Measurements from ENCODE around the gene ZNF133. TPM values are rescaled to one million over a fixed set of nuclear protein-coding genes. Genes with fewer than 3 reads are reported as not detected.

The ZNF133 gene
- total and polyA plus RNA-seq, 4 donors: 7.8 to 27.1 (median 9.9) TPM

- H3K27ac ChIP-seq (ENCODE audit: low read depth in 1 of 2, low read length in 1 of 2): no peak overlapping the region
- H3K9me3 ChIP-seq (ENCODE audit: control insufficient read depth in 4 of 4, insufficient read depth in 3 of 4, low read length in 3 of 4): no peaks in the 10 kb centered on the region
- H3K9ac ChIP-seq (ENCODE audit: insufficient read depth in 1 of 2, low read length in 2 of 2): no peak overlapping the region
- TF ChIP-seq CTCF (IDR thresholded peaks at IDR 0.05; ENCODE audit: control extremely low read depth, extremely low read depth): no peak
- ATAC-seq (ENCODE audit: insufficient read depth, low FRiP score) (peak; percentile 25), DNase-seq (no peak)
- H3K27me3 ChIP-seq (ENCODE audit: control insufficient read depth in 3 of 3, insufficient read depth in 3 of 3, low read length in 2 of 3): no peaks in the 10 kb centered on the region
- peaks cover 12 to 31% (median 24%) of the 10 kb centered on the region in 4 donors for H3K36me3 ChIP-seq (ENCODE audit: control insufficient read depth in 4 of 4, insufficient read depth in 4 of 4, low read length in 4 of 4)
- no peak overlapping the region for H3K4me3 ChIP-seq
- 92 to 96% methylated on average over 8 of the region's 8 CpGs for WGBS, 2 donors
- peaks cover 0 to 2% (median 0%) of the 10 kb centered on the region in 5 donors for H3K4me1 ChIP-seq (ENCODE audit: control insufficient read depth in 5 of 5, insufficient read depth in 5 of 5, low read length in 5 of 5)
Measured at GRCh38 chr20:18314786-18315406, 26.6 kb downstream of the ZNF133 start.

- no peak for TF ChIP-seq CTCF (IDR thresholded peaks at IDR 0.05; ENCODE audit: control extremely low read depth, extremely low read depth)
- H3K27ac ChIP-seq (ENCODE audit: low read depth in 1 of 2, low read length in 1 of 2): no peak overlapping the region
- no peaks in the 10 kb centered on the region for H3K27me3 ChIP-seq (ENCODE audit: control insufficient read depth in 3 of 3, insufficient read depth in 3 of 3, low read length in 2 of 3)
- no peak overlapping the region for H3K4me3 ChIP-seq
- H3K9me3 ChIP-seq (ENCODE audit: control insufficient read depth in 4 of 4, insufficient read depth in 3 of 4, low read length in 3 of 4): no peaks in the 10 kb centered on the region
- peaks cover 0 to 2% (median 0%) of the 10 kb centered on the region in 5 donors for H3K4me1 ChIP-seq (ENCODE audit: control insufficient read depth in 5 of 5, insufficient read depth in 5 of 5, low read length in 5 of 5)
- no peak overlapping the region for H3K9ac ChIP-seq (ENCODE audit: insufficient read depth in 1 of 2, low read length in 2 of 2)
- ATAC-seq (ENCODE audit: insufficient read depth, low FRiP score): no peak
- peaks cover 12 to 28% (median 23%) of the 10 kb centered on the region in 4 donors for H3K36me3 ChIP-seq (ENCODE audit: control insufficient read depth in 4 of 4, insufficient read depth in 4 of 4, low read length in 4 of 4)
- 98 to 99% methylated on average over 15 of the region's 15 CpGs for WGBS, 2 donors
- no peak for DNase-seq
Measured at GRCh38 chr20:18316166-18316565, 27.8 kb downstream of the ZNF133 start.

- H3K9me3 ChIP-seq (ENCODE audit: control insufficient read depth in 4 of 4, insufficient read depth in 3 of 4, low read length in 3 of 4): no peaks in the 10 kb centered on the region
- no peak overlapping the region for H3K27ac ChIP-seq (ENCODE audit: low read depth in 1 of 2, low read length in 1 of 2)
- H3K9ac ChIP-seq (ENCODE audit: insufficient read depth in 1 of 2, low read length in 2 of 2): no peak overlapping the region
- H3K4me1 ChIP-seq (ENCODE audit: control insufficient read depth in 5 of 5, insufficient read depth in 5 of 5, low read length in 5 of 5): no peaks in the 10 kb centered on the region
- H3K4me3 ChIP-seq: no peak overlapping the region
- no peaks in the 10 kb centered on the region for H3K27me3 ChIP-seq (ENCODE audit: control insufficient read depth in 3 of 3, insufficient read depth in 3 of 3, low read length in 2 of 3)
- no peak for TF ChIP-seq CTCF (IDR thresholded peaks at IDR 0.05; ENCODE audit: control extremely low read depth, extremely low read depth)
- DNase-seq (no peak), ATAC-seq (ENCODE audit: insufficient read depth, low FRiP score) (no peak)
- peaks cover 6 to 12% (median 7%) of the 10 kb centered on the region in 4 donors for H3K36me3 ChIP-seq (ENCODE audit: control insufficient read depth in 4 of 4, insufficient read depth in 4 of 4, low read length in 4 of 4)
Measured at GRCh38 chr20:18321316-18321715, 33.0 kb downstream of the ZNF133 start.

All from lung (tissue), 12 donors.